Gastrocnemius medialis (tissue), 4 donors: Measurements from ENCODE around the gene SULF2. TPM values are rescaled to one million over a fixed set of nuclear protein-coding genes. Genes with fewer than 3 reads are reported as not detected.

ENCODE experiments used
- ATAC-seq, 2 donors: fragments of 150-250 bp; one replicate each; pipeline ENCODE4 v1.9.1; 2016
- DNase-seq, 2 donors: peaks; one replicate each; pipeline ENCODE4 v3.0.0-alpha.2; 2019
- H3K27ac ChIP-seq, 4 donors: fragments of 200-600 bp; sonication (generic); 1 replicate in 1 of 4; 2 replicates in 3 of 4; pipeline ENCODE4 v1.5.1; 2016 to 2018; ENCODE audit warnings: mild to moderate bottlenecking in 2 of 4, moderate library complexity in 1 of 4
- H3K27me3 ChIP-seq, 3 donors: fragments of 200-600 bp; sonication (generic) in 2 of 3; 1 replicate in 1 of 3; 2 replicates in 2 of 3; pipeline versions ENCODE4 v1.5.1 to v1.6.0; 2016 to 2019; ENCODE audit warnings: mild to moderate bottlenecking in 1 of 3, moderate library complexity in 1 of 3
- H3K36me3 ChIP-seq, 2 donors: fragments of 200-600 bp; sonication (generic) in 1 of 2; one replicate each; pipeline ENCODE4 v1.5.1; 2017 to 2018
- H3K4me1 ChIP-seq, 2 donors: fragments of 200-600 bp; sonication (generic) in 1 of 2; one replicate each; pipeline ENCODE4 v1.5.1; 2016 to 2017; ENCODE audit warnings: mild to moderate bottlenecking in 2 of 2
- H3K4me3 ChIP-seq, 4 donors: fragments of 200-600 bp; sonication (generic) in 3 of 4; 1 replicate in 1 of 4; 2 replicates in 3 of 4; pipeline ENCODE4 v1.5.1; 2016 to 2019; ENCODE audit warnings: mild to moderate bottlenecking in 2 of 4
- H3K9me3 ChIP-seq, 3 donors: fragments of 200-600 bp; sonication (generic) in 2 of 3; 1 replicate in 1 of 3; 2 replicates in 2 of 3; pipeline ENCODE4 v1.5.1; 2016 to 2019
- CTCF ChIP-seq, 5 experiments: fragments of 450-650 bp in 3 of 5; fragments of 200-600 bp in 2 of 5; sonication (generic) in 2 of 5; IDR thresholded peaks in 4 of 5; conservative IDR thresholded peaks in 1 of 5; 1 replicate in 4 of 5; 2 replicates in 1 of 5; pipeline ENCODE4 v1.5.1; 2016 to 2019; ENCODE audit warnings: antibody characterized with exemption in 5 of 5, mild to moderate bottlenecking in 3 of 5, moderate library complexity in 3 of 5
- POLR2A ChIP-seq, 2 donors: fragments of 450-650 bp; IDR thresholded peaks; one replicate each; pipeline ENCODE4 v1.6.1; 2017; ENCODE audit warnings: antibody characterized with exemption in 2 of 2, mild to moderate bottlenecking in 2 of 2, moderate library complexity in 2 of 2
- in situ Hi-C, 4 donors: fragments of 200-750 bp; cut with MboI; loops; one replicate each; pipeline versions ENCODE4 v1.15.0 to v1.8.0; 2017; ENCODE audit warnings: low sequenced_read_pairs in 4 of 4
- intact Hi-C: fragments of 100-400 bp; cut with DNase I; formaldehyde crosslinking; loops from one replicate; pipeline ENCODE4 v1.15.1; 2023; ENCODE audit warnings: low total_unique reads
- total RNA-seq, 4 donors: library from RNA; depleted of rRNA; stranded (reverse); fragments of >200 nt; gene quantifications; one replicate each; pipeline versions ENCODE4 v1.1.0 to v1.2.3, GENCODE V29; 2016

Gene SULF2
- total RNA-seq, 4 donors from 2014 or later = 9.8 to 18.8 (median 16.8) TPM

GRCh38 chr20:47687095-47687987, 97.9 kb downstream of the SULF2 start:
- DNase-seq (no peak), ATAC-seq (no peak)
- in situ Hi-C loops = loop anchor here in 1 of 4 donors (10.0 kb wide), 1 partner anchor 927 kb away; no protein-coding TSS in a partner anchor
- TF ChIP-seq CTCF (IDR thresholded peaks at IDR 0.05 in 4 of 5, conservative IDR thresholded peaks at IDR 0.05 in 1 of 5) (no peak), POLR2A (IDR thresholded peaks at IDR 0.05) (no peak)
- no peaks in the 10 kb centered on the region for H3K27me3 ChIP-seq
- peaks cover 0 to 14% (median 7%) of the 10 kb centered on the region in 3 donors for H3K9me3 ChIP-seq
- intact Hi-C loops = no loop called here
- H3K36me3 ChIP-seq = peaks cover 0 to 6% of the 10 kb centered on the region in 2 donors
- no peaks in the 10 kb centered on the region for H3K4me1 ChIP-seq
- H3K4me3 ChIP-seq = no peak overlapping the region
- no peak overlapping the region for H3K27ac ChIP-seq

GRCh38 chr20:47686545-47686944, 98.7 kb downstream of the SULF2 start:
- no peak for DNase-seq
- Histone ChIP-seq H3K27ac (no peak overlapping the region), H3K36me3 (peaks cover 0 to 6% of the 10 kb centered on the region in 2 donors), H3K27me3 (no peaks in the 10 kb centered on the region), H3K4me3 (no peak overlapping the region), H3K9me3 (peaks cover 0 to 6% (median 3%) of the 10 kb centered on the region in 3 donors), H3K4me1 (no peaks in the 10 kb centered on the region)
- no peak for TF ChIP-seq POLR2A (IDR thresholded peaks at IDR 0.05)
- no peak for TF ChIP-seq CTCF (IDR thresholded peaks at IDR 0.05 in 4 of 5, conservative IDR thresholded peaks at IDR 0.05 in 1 of 5)
- in situ Hi-C loops (loop anchor here in 1 of 4 donors (10.0 kb wide), 1 partner anchor 928 kb away; no protein-coding TSS in a partner anchor), intact Hi-C loops (no loop called here)
- no peak for ATAC-seq

- ATAC-seq (no peak), DNase-seq (no peak)
- no peaks in the 10 kb centered on the region for H3K27me3 ChIP-seq
- H3K4me1 ChIP-seq = no peaks in the 10 kb centered on the region
- H3K4me3 ChIP-seq = no peak overlapping the region
- in situ Hi-C loops (loop anchor here in 2 of 4 donors (5.0 to 10.0 kb wide), 2 partner anchors 930 to 933 kb away; no protein-coding TSS in a partner anchor), intact Hi-C loops (no loop called here)
- no peaks in the 10 kb centered on the region for H3K9me3 ChIP-seq
- H3K36me3 ChIP-seq = peaks cover 0 to 6% of the 10 kb centered on the region in 2 donors
- no peak overlapping the region for H3K27ac ChIP-seq
- TF ChIP-seq POLR2A (IDR thresholded peaks at IDR 0.05) (no peak), CTCF (IDR thresholded peaks at IDR 0.05 in 4 of 5, conservative IDR thresholded peaks at IDR 0.05 in 1 of 5) (no peak)
Measured at GRCh38 chr20:47684306-47685080, 100.8 kb downstream of the SULF2 start.

- ATAC-seq (no peak), DNase-seq (no peak)
- Histone ChIP-seq H3K27ac (no peak overlapping the region), H3K9me3 (no peaks in the 10 kb centered on the region), H3K36me3 (no peaks in the 10 kb centered on the region), H3K4me1 (no peaks in the 10 kb centered on the region), H3K4me3 (no peak overlapping the region), H3K27me3 (no peaks in the 10 kb centered on the region)
- TF ChIP-seq CTCF (IDR thresholded peaks at IDR 0.05 in 4 of 5, conservative IDR thresholded peaks at IDR 0.05 in 1 of 5) (no peak), POLR2A (IDR thresholded peaks at IDR 0.05) (no peak)
- intact Hi-C loops (no loop called here), in situ Hi-C loops (loop anchor here in 2 of 4 donors (5.0 to 10.0 kb wide), 2 partner anchors 932 to 934 kb away; no protein-coding TSS in a partner anchor)
Measured at GRCh38 chr20:47682916-47683315, 102.4 kb downstream of the SULF2 start.
